Fibroblast of the aortic adventitia (primary cell): ENCODE measurements around the gene DIP2B. TPM values are rescaled to one million over a fixed set of nuclear protein-coding genes. Genes with fewer than 3 reads are reported as not detected.
A peak's percentile ranks its signal among the peaks of the same experiment; 100 is the strongest.
"Not testable (repeated sequence)": the region's sequence is repeated elsewhere in the genome, so short reads cannot be mapped to it uniquely, and the experiment has no call there.

Source experiments
- DNase-seq: peaks from one replicate; pipeline ENCODE4 v3.0.0-alpha.2; 2010; ENCODE audit warnings: low read depth
- H3K4me3 ChIP-seq: 2 replicates; pipeline ENCODE4 v1.5.1; 2011; ENCODE audit warnings: low read depth, mild to moderate bottlenecking, control low read depth, low read length, moderate library complexity
- CTCF ChIP-seq: IDR thresholded peaks from 2 replicates; pipeline ENCODE4 v1.5.1; 2011; ENCODE audit warnings: mild to moderate bottlenecking, low read length, control low read depth, inconsistent platforms; ENCODE audit not compliant: insufficient read depth
- total RNA-seq: library from RNA; depleted of rRNA; stranded (reverse); fragments of >200 nt; gene quantifications from 2 replicates; pipeline ENCODE4 v1.2.3, GENCODE V29; 2012; ENCODE audit warnings: low replicate concordance

DIP2B gene
- total RNA-seq, 1 donor: 26.7 TPM

- DNase-seq: no peak
- TF ChIP-seq CTCF: no peak
- H3K4me3 ChIP-seq: no peak overlapping the region
Measured at GRCh38 chr12:50488801-50489200, 16.0 kb upstream of the DIP2B start.

GRCh38 chr12:50498119-50498518 lies 6.7 kb upstream of the DIP2B start:
- DNase-seq, H3K4me3 ChIP-seq: not testable (repeated sequence)

DNA sequence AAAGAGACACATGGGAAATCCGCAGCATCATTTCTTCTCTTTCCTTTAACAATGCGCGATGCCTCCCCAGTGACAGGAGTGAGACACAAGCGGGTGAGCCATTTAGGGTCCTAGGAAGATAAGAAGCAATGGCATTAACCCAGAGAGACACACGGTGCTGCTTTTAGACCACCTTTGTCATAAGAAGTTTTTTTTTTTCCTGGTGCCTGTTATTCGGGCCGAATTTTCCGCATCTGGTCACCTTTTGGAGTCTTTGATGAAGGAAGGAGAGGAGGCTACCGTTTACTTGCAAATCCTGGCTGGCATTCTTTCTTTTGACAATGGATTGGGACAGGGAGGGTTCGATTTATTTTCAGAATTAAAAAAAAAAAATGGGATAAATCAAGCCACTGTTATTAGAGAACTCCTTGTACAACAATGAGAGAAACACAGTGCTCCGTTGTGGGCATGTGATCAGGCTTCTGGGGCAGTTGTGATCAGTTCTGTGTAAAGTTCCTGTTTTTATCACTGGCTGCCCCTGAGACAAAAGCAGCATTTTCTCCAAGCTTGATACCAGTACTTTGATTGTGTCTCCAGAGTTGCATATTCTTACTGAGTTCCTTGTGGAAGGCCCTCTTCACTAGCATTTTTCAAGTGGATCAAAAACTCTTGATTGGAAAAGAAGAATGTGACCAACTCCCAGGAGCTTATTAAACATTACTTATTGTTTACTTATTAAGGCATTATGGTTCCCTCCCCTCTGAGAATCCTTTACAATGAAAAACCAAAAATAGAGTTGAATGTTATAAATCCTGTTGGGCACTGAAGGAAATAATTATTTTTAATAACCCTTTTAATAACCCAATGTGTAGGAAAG lies 1.1 kb downstream of the DIP2B start:
- DNase-seq: peak; percentile 37
- H3K4me3 ChIP-seq: peak overlapping the region; percentile 92
- TF ChIP-seq CTCF: no peak

GRCh38 chr12:50506753-50507473 lies 2.1 kb downstream of the DIP2B start:
- DNase-seq: peak; percentile 53
- no peak for TF ChIP-seq CTCF
- H3K4me3 ChIP-seq: peak overlapping the region; percentile 92

- no peak for TF ChIP-seq CTCF
- no peak overlapping the region for H3K4me3 ChIP-seq
Measured at GRCh38 chr12:50507474-50507838, 2.7 kb downstream of the DIP2B start.

GRCh38 chr12:50507930-50508329 lies 3.1 kb downstream of the DIP2B start:
- DNase-seq: no peak
- no peak overlapping the region for H3K4me3 ChIP-seq
- TF ChIP-seq CTCF: no peak

More at GRCh38 chr12:50507474-50507838, 2.7 kb downstream of the DIP2B start:
- DNase-seq: no peak

GRCh38 chr12:50508414-50508813 lies 3.6 kb downstream of the DIP2B start:
- H3K4me3 ChIP-seq: no peak overlapping the region
- DNase-seq: no peak

More at GRCh38 chr12:50508414-50508813, 3.6 kb downstream of the DIP2B start:
- TF ChIP-seq CTCF: no peak
